Measurements from ENCODE around the gene PLAAT2.

PLAAT2 gene

DNA sequence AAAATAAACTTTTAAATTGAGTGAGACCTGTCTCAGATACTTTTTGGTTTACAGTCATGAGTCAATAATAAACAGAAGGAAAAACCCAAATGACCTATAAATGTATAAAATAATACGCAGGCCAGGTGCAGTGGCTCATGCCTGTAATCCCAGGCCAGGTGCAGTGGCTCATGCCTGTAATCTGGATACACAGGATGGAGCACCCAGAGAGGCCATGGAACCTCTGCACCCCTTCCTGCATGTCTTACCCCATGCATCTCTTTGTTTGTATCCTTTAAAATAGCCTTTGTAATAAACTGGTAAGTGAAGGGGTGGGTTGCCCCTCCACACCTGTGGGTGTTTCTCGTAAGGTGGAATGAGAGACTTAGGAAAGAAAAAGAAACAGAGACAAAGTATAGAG is 35.5 kb downstream of the PLAAT2 start:
- Mint-ChIP-seq H3K36me3 (ENCODE audit: low read depth) (no peaks in the 10 kb centered on the region), H3K4me1 (ENCODE audit: low read depth) (peaks cover 37% of the 10 kb centered on the region), H3K27ac (no peak overlapping the region), H3K4me3 (no peak overlapping the region), H3K9me3 (peaks cover 2% of the 10 kb centered on the region), H3K27me3 (no peaks in the 10 kb centered on the region)
- no peak for DNase-seq

- no peak for DNase-seq
- no peaks in the 10 kb centered on the region for H3K36me3 Mint-ChIP-seq (ENCODE audit: low read depth)
- H3K9me3 Mint-ChIP-seq = peaks cover 2% of the 10 kb centered on the region
- no peaks in the 10 kb centered on the region for H3K27me3 Mint-ChIP-seq
- no peak overlapping the region for H3K4me3 Mint-ChIP-seq
- H3K27ac Mint-ChIP-seq = no peak overlapping the region
- H3K4me1 Mint-ChIP-seq (ENCODE audit: low read depth) = peaks cover 14% of the 10 kb centered on the region
Observed at GRCh38 chr11:63523151-63523550, 40.0 kb downstream of the PLAAT2 start.

GRCh38 chr11:63521896-63522295 is 41.3 kb downstream of the PLAAT2 start:
- H3K4me3 Mint-ChIP-seq = no peak overlapping the region
- peaks cover 2% of the 10 kb centered on the region for H3K9me3 Mint-ChIP-seq
- H3K4me1 Mint-ChIP-seq (ENCODE audit: low read depth) = peaks cover 14% of the 10 kb centered on the region
- H3K27ac Mint-ChIP-seq = no peak overlapping the region
- H3K27me3 Mint-ChIP-seq = no peaks in the 10 kb centered on the region
- no peaks in the 10 kb centered on the region for H3K36me3 Mint-ChIP-seq (ENCODE audit: low read depth)
- no peak for DNase-seq

GRCh38 chr11:63520606-63521170 is 42.5 kb downstream of the PLAAT2 start:
- no peak for DNase-seq
- Mint-ChIP-seq H3K27me3 (no peaks in the 10 kb centered on the region), H3K9me3 (peaks cover 2% of the 10 kb centered on the region), H3K36me3 (ENCODE audit: low read depth) (no peaks in the 10 kb centered on the region), H3K27ac (no peak overlapping the region), H3K4me3 (no peak overlapping the region), H3K4me1 (ENCODE audit: low read depth) (peaks cover 14% of the 10 kb centered on the region)

DNA sequence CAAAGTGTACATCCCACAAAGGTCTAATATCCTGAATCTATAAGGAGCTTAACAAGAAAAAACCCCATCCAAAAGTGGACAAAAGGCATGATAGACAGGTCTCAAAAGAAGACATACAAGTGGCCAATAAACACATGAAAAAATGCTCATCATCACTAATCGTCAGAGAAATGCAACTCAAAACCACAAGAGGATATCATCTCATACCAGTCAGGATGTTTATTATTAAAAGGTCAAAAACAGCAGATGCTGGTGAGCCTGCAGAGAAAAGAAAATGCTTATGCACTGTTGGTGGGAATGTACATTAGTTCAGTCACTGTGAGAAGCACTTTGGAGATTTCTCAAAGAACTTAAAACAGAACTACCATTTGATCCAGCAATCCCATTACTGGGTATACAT is 44.6 kb downstream of the PLAAT2 start:
- H3K27ac Mint-ChIP-seq = peak overlapping the region; percentile 66
- peaks cover 13% of the 10 kb centered on the region for H3K4me1 Mint-ChIP-seq (ENCODE audit: low read depth)
- no peak for DNase-seq

GRCh38 chr11:63517156-63517555 is 46.0 kb downstream of the PLAAT2 start:
- Mint-ChIP-seq H3K9me3 (no peaks in the 10 kb centered on the region), H3K36me3 (ENCODE audit: low read depth) (no peaks in the 10 kb centered on the region), H3K4me1 (ENCODE audit: low read depth) (peaks cover 12% of the 10 kb centered on the region), H3K27me3 (no peaks in the 10 kb centered on the region), H3K27ac (no peak overlapping the region), H3K4me3 (no peak overlapping the region)
- no peak for DNase-seq

More for the DNA sequence above, 44.6 kb downstream of the PLAAT2 start:
- Mint-ChIP-seq H3K9me3 (no peaks in the 10 kb centered on the region), H3K36me3 (ENCODE audit: low read depth) (no peaks in the 10 kb centered on the region), H3K27me3 (no peaks in the 10 kb centered on the region), H3K4me3 (no peak overlapping the region)

- H3K4me3 Mint-ChIP-seq = no peak overlapping the region
- peaks cover 12% of the 10 kb centered on the region for H3K4me1 Mint-ChIP-seq (ENCODE audit: low read depth)
- H3K9me3 Mint-ChIP-seq = no peaks in the 10 kb centered on the region
- H3K27me3 Mint-ChIP-seq = no peaks in the 10 kb centered on the region
- H3K27ac Mint-ChIP-seq = no peak overlapping the region
- no peak for DNase-seq
- H3K36me3 Mint-ChIP-seq (ENCODE audit: low read depth) = no peaks in the 10 kb centered on the region
Observed at GRCh38 chr11:63516109-63516508, 47.1 kb downstream of the PLAAT2 start.

DNA sequence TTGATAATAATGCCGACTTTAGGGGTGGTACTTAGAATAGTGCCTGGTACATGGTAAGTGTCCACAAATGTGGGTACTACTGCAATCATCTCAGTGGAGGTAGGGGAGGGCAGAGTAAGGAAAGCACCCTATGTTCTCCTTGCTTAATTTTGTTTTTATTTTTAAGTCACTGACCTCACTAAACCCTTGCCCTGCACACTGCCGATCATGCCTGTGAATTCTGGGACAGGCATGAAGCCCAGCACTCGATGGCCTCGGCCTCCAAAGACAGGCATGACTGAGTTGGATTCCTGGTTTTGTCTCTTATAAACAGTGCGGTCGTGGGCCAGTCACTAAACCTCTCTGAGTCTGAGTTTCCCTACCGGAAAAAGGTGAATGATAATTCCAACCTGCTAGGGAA is 50.4 kb downstream of the PLAAT2 start:
- Mint-ChIP-seq H3K27ac (no peak overlapping the region), H3K4me3 (no peak overlapping the region), H3K27me3 (no peaks in the 10 kb centered on the region), H3K9me3 (no peaks in the 10 kb centered on the region), H3K36me3 (ENCODE audit: low read depth) (no peaks in the 10 kb centered on the region), H3K4me1 (ENCODE audit: low read depth) (no peaks in the 10 kb centered on the region)
- DNase-seq = no peak

- Mint-ChIP-seq H3K27ac (no peak overlapping the region), H3K4me1 (ENCODE audit: low read depth) (peaks cover under 1% of the 10 kb centered on the region), H3K4me3 (no peak overlapping the region), H3K9me3 (no peaks in the 10 kb centered on the region), H3K27me3 (no peaks in the 10 kb centered on the region), H3K36me3 (ENCODE audit: low read depth) (no peaks in the 10 kb centered on the region)
- DNase-seq = no peak
Observed at GRCh38 chr11:63511048-63511748, 52.0 kb downstream of the PLAAT2 start.

DNA sequence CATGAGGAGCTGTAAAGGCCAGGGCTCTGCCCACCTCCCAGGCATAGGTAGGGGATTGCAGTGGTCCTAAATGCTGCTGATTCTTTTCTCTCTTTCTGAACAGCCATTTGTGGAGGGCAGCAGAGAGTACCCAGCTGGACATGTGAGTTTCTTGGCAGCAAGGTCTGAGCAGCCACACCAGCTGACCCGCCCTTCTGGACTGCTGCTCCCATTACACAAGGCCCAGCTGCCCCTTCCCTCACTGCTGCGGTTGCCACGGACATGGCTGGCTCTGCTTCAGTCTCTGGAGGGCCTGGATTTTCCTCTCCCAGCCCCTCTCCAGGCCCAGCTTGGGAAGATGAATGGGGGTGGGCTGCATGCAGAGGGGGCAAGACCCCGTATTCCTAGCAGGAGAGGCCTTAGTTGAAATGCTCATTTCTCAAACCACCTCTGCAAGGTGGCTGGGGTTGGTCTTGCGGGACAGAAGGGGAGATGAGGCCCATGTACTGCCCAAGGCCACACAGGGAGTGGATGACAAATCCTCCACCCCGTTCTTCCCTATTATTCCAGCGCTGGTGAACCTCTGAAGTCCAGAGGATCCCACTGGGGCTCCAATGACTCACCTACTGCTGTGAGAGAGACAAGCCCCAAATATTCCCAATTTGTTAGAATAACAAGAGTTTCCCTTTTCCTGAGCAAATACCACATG is 52.7 kb downstream of the PLAAT2 start:
- H3K27ac Mint-ChIP-seq = no peak overlapping the region
- H3K4me3 Mint-ChIP-seq = no peak overlapping the region
- H3K36me3 Mint-ChIP-seq (ENCODE audit: low read depth) = no peaks in the 10 kb centered on the region
- no peaks in the 10 kb centered on the region for H3K27me3 Mint-ChIP-seq
- DNase-seq = no peak
- no peaks in the 10 kb centered on the region for H3K9me3 Mint-ChIP-seq
- H3K4me1 Mint-ChIP-seq (ENCODE audit: low read depth) = peaks cover 6% of the 10 kb centered on the region

GRCh38 chr11:63508745-63509144 is 54.4 kb downstream of the PLAAT2 start:
- Mint-ChIP-seq H3K27me3 (no peaks in the 10 kb centered on the region), H3K4me3 (no peak overlapping the region), H3K9me3 (no peaks in the 10 kb centered on the region), H3K36me3 (ENCODE audit: low read depth) (no peaks in the 10 kb centered on the region), H3K27ac (no peak overlapping the region), H3K4me1 (ENCODE audit: low read depth) (peaks cover 6% of the 10 kb centered on the region)
- DNase-seq = no peak

- peaks cover 6% of the 10 kb centered on the region for H3K4me1 Mint-ChIP-seq (ENCODE audit: low read depth)
- H3K36me3 Mint-ChIP-seq (ENCODE audit: low read depth) = no peaks in the 10 kb centered on the region
- no peak for DNase-seq
Observed at GRCh38 chr11:63508009-63508408, 55.2 kb downstream of the PLAAT2 start.

GRCh38 chr11:63507511-63507910 is 55.7 kb downstream of the PLAAT2 start:
- Mint-ChIP-seq H3K4me3 (no peak overlapping the region), H3K9me3 (no peaks in the 10 kb centered on the region), H3K36me3 (ENCODE audit: low read depth) (no peaks in the 10 kb centered on the region), H3K27ac (no peak overlapping the region), H3K27me3 (no peaks in the 10 kb centered on the region), H3K4me1 (ENCODE audit: low read depth) (peaks cover 9% of the 10 kb centered on the region)
- DNase-seq = no peak

More at GRCh38 chr11:63508009-63508408, 55.2 kb downstream of the PLAAT2 start:
- no peaks in the 10 kb centered on the region for H3K9me3 Mint-ChIP-seq
- no peak overlapping the region for H3K4me3 Mint-ChIP-seq
- no peak overlapping the region for H3K27ac Mint-ChIP-seq
- H3K27me3 Mint-ChIP-seq = no peaks in the 10 kb centered on the region

DNA sequence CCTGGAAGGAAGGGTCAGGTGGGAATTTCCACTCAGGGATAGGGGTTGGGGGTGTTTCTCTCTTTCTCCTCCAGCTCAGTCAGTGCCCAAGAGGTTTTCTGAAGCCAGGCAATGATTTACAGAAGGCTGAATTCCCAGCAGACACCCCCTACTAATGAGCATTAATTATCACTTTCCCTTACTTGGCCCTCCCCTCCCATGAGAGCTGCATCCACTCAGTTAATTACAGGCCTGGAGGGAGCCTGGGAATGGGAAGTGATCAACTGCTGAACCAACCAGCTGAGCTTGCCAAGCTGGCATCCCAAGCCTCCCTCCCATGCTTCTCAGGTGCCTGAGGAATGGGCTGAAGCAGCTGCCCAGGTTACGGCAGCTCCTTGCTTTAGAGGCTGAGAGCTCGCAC is 56.3 kb downstream of the PLAAT2 start:
- Mint-ChIP-seq H3K27me3 (no peaks in the 10 kb centered on the region), H3K9me3 (no peaks in the 10 kb centered on the region), H3K4me3 (no peak overlapping the region), H3K4me1 (ENCODE audit: low read depth) (peaks cover 14% of the 10 kb centered on the region), H3K27ac (no peak overlapping the region), H3K36me3 (ENCODE audit: low read depth) (no peaks in the 10 kb centered on the region)
- DNase-seq = no peak

- H3K27me3 Mint-ChIP-seq = no peaks in the 10 kb centered on the region
- H3K9me3 Mint-ChIP-seq = no peaks in the 10 kb centered on the region
- no peak within 1 kb of the TSS for H3K4me3 Mint-ChIP-seq
- no peak for DNase-seq
- no peak within 1 kb of the TSS for H3K27ac Mint-ChIP-seq
- peaks cover 14% of the 10 kb centered on the region for H3K4me1 Mint-ChIP-seq (ENCODE audit: low read depth)
- no peaks in the 10 kb centered on the region for H3K36me3 Mint-ChIP-seq (ENCODE audit: low read depth)
Observed at GRCh38 chr11:63505857-63506528, 57.2 kb downstream of the PLAAT2 start, which contains the start of gene LGALS12. LGALS12 (plus strand) TSS chr11:63506084; CDS start chr11:63506459, 375 bp downstream.

All from activated T-cell treated with anti-CD3 and anti-CD28 coated beads, Interleukin-2, amount 50 U/mL, for 24 hours (primary cell).